K562 (cell line): ENCODE measurements around the gene SNRPD2. TPM values are rescaled to one million over a fixed set of nuclear protein-coding genes. Genes with fewer than 3 reads are reported as not detected.

Experiments used
- CBX3 ChIP-seq, 2 experiments: IDR thresholded peaks; 1 replicate in 1 of 2; 2 replicates in 1 of 2; pipeline ENCODE4 v1.6.1; 2012; ENCODE audit warnings: inconsistent platforms in 2 of 2, low read length in 2 of 2, borderline replicate concordance in 1 of 2, control low read depth in 1 of 2
- CC2D1A ChIP-seq: fragments of 450-650 bp; IDR thresholded peaks from 2 replicates; pipeline ENCODE4 v1.6.1; 2017; ENCODE audit warnings: mild to moderate bottlenecking
- E2F3 ChIP-seq: fragments of 250-450 bp; sonication (Bioruptor Pico); IDR thresholded peaks from 2 replicates; pipeline ENCODE4 v1.4.0; 2020; ENCODE audit warnings: mild to moderate bottlenecking
- FOXJ2 ChIP-seq: fragments of 200-800 bp; sonication (Bioruptor generic); IDR thresholded peaks from 2 replicates; pipeline ENCODE4 v1.6.1; 2016; ENCODE audit warnings: missing genetic modification characterization, missing compliant biosample characterization
- HNRNPLL ChIP-seq: fragments of 200-400 bp; formaldehyde crosslinking; IDR thresholded peaks from 2 replicates; pipeline ENCODE4 v1.6.1; 2017; ENCODE audit warnings: low read length, low read depth, mild to moderate bottlenecking; ENCODE audit not compliant: poor library complexity, severe bottlenecking
- MTF1 ChIP-seq: fragments of 250-450 bp; sonication (Bioruptor Pico); IDR thresholded peaks from 2 replicates; pipeline ENCODE4 v1.9.0; 2021; ENCODE audit warnings: moderate library complexity, mild to moderate bottlenecking, inconsistent platforms, borderline replicate concordance
- NBN ChIP-seq: fragments of 450-650 bp; IDR thresholded peaks from 2 replicates; pipeline ENCODE4 v1.6.1; 2016; ENCODE audit warnings: low read depth, mild to moderate bottlenecking
- NCOA4 ChIP-seq: fragments of 450-650 bp; IDR thresholded peaks from 2 replicates; pipeline ENCODE4 v1.6.1; 2018; ENCODE audit warnings: mild to moderate bottlenecking; ENCODE audit not compliant: partially characterized antibody
- NEUROD1 ChIP-seq: fragments of 150-350 bp; IDR thresholded peaks from 2 replicates; pipeline ENCODE4 v1.6.1; 2014; ENCODE audit warnings: borderline replicate concordance, low read length, low read depth; ENCODE audit not compliant: partially characterized antibody
- OTX1 ChIP-seq: fragments of 450-650 bp; formaldehyde crosslinking; IDR thresholded peaks from 2 replicates; pipeline ENCODE4 v1.4.0; 2022; ENCODE audit warnings: mild to moderate bottlenecking
- POLR3A ChIP-seq: IDR thresholded peaks from 2 replicates; pipeline ENCODE4 v1.6.1; 2011; ENCODE audit warnings: borderline replicate concordance, mild to moderate bottlenecking, moderate library complexity; ENCODE audit not compliant: insufficient read length, insufficient read depth; ENCODE audit errors: extremely low read depth
- RUNX1 ChIP-seq: sonication (generic); IDR thresholded peaks from 2 replicates; pipeline ENCODE4 v1.6.1; 2016; ENCODE audit warnings: antibody characterized with exemption, low read depth
- ZNF24 ChIP-seq: fragments of 450-650 bp; IDR thresholded peaks from 2 replicates; pipeline ENCODE4 v1.6.1; 2016
- ZNF589 ChIP-seq: fragments of 200-800 bp; sonication (Bioruptor generic); IDR thresholded peaks from 2 replicates; pipeline ENCODE4 v1.6.1; 2016; ENCODE audit warnings: low read depth, missing genetic modification characterization, missing compliant biosample characterization
- ZNF695 ChIP-seq: fragments of 450-650 bp; formaldehyde crosslinking; IDR thresholded peaks from 2 replicates; pipeline ENCODE4 v1.4.0; 2020; ENCODE audit warnings: mild to moderate bottlenecking, moderate library complexity
- ZSCAN32 ChIP-seq: fragments of 450-650 bp; formaldehyde crosslinking; IDR thresholded peaks from 2 replicates; pipeline ENCODE4 v1.4.0; 2020; ENCODE audit warnings: mild to moderate bottlenecking, moderate library complexity
- polyA plus RNA-seq, 8 experiments: library from polyadenylated mRNA; depleted of rRNA in 4 of 8; stranded (reverse) in 5 of 8; unstranded in 3 of 8; fragments of >200 nt; fragmentation: Nextera tagmentation in 2 of 8; fragmentation: Illumina TruSeq in 1 of 8; extraction: Ambion mirVana in 2 of 8; extraction: Trizol in 1 of 8; gene quantifications; 2 replicates each; pipeline versions ENCODE4 v1.2.1 to v1.2.3, GENCODE V29; 2011 to 2014; ENCODE audit warnings: inconsistent platforms in 1 of 8, missing spikeins in 1 of 8
- total RNA-seq, 7 experiments: library from RNA; depleted of rRNA in 6 of 7; stranded (reverse); fragments of >200 nt in 6 of 7; fragmentation: Illumina TruSeq in 2 of 7; extraction: Trizol in 2 of 7; gene quantifications; 2 replicates each; pipeline versions ENCODE4 v1.2.1 to v1.2.3, GENCODE V29; 2011 to 2021; ENCODE audit warnings: low replicate concordance in 1 of 7
- TF ChIP-seq, protein P1 (sequence below): fragments of 450-650 bp; IDR thresholded peaks from 2 replicates; pipeline ENCODE4 v1.7.0; 2016; ENCODE audit warnings: borderline replicate concordance
- TF ChIP-seq, protein P2 (sequence below), 2 experiments: fragments of 450-650 bp; formaldehyde crosslinking in 1 of 2; IDR thresholded peaks; 2 replicates each; pipeline versions ENCODE4 v1.4.0 to v1.6.1; 2014 to 2020; ENCODE audit warnings: mild to moderate bottlenecking in 2 of 2, borderline replicate concordance in 1 of 2, low read depth in 1 of 2

The SNRPD2 gene
- total and polyA plus RNA-seq, 9 of the 15 experiments (the other 6 are each of a cell fraction or from before 2014, with no cell fraction given), result 728 to 4,411 (median 1,029) TPM

DNA sequence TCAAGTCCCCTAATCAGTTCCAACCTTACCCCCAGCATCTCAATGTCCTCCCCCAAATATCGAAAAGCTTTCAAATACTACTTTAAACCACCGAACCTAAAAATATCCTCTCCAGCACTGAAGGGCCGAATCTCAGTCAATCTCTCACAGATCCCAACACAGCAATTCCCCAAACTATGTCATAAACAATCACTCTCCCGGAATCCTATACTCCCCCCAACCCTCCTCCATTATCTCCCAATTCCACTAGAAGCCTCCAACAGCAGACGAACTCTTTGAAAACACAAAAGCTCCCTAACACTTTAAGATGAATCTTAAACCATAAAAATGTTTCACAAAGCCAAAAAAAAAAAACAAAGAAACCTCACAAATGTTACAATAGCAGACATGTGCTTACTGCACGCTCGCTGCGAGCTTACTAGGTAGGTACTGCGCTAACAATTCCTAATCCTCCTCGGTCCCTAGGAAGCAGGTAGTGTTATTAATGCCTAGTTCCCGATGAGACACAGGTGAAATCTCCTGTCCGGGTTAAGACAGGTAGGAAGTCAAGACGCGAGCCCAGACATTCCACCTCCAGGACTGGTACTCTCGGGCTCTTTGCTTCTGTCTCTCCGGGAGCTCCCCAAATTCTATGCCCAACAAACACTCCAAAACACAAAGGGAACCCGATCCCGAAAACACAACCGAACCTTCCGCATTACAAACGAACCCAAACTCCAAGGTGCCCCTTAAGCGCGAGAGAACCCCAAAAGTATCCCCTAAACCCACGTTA lies 24.8 kb upstream of the SNRPD2 start (continued):
- TF ChIP-seq NEUROD1 (no peak), OTX1 (CRISPR knock-in tag) (peak; percentile 82; the same call in 1 of the 2 replicates), FOXJ2 (no peak), NBN (peak; percentile 22; the same call in 1 of the 2 replicates), HNRNPLL (no peak), NCOA4 (peak; percentile 27), POLR3A (no peak), MTF1 (no peak), E2F3 (CRISPR knock-in tag) (no peak), CC2D1A (no peak), CBX3 (IDR thresholded peaks at IDR 0.05; ENCODE audit: borderline replicate concordance in 1 of 2, low read length in 2 of 2) (no peak), RUNX1 (no peak), ZNF695 (CRISPR knock-in tag) (no peak), ZNF24 (no peak), ZNF589 (CRISPR knock-in tag) (no peak), ZSCAN32 (CRISPR knock-in tag) (no peak)
- TF ChIP-seq, protein P1, sequence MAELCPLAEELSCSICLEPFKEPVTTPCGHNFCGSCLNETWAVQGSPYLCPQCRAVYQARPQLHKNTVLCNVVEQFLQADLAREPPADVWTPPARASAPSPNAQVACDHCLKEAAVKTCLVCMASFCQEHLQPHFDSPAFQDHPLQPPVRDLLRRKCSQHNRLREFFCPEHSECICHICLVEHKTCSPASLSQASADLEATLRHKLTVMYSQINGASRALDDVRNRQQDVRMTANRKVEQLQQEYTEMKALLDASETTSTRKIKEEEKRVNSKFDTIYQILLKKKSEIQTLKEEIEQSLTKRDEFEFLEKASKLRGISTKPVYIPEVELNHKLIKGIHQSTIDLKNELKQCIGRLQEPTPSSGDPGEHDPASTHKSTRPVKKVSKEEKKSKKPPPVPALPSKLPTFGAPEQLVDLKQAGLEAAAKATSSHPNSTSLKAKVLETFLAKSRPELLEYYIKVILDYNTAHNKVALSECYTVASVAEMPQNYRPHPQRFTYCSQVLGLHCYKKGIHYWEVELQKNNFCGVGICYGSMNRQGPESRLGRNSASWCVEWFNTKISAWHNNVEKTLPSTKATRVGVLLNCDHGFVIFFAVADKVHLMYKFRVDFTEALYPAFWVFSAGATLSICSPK, result no peak
- TF ChIP-seq, protein P2, sequence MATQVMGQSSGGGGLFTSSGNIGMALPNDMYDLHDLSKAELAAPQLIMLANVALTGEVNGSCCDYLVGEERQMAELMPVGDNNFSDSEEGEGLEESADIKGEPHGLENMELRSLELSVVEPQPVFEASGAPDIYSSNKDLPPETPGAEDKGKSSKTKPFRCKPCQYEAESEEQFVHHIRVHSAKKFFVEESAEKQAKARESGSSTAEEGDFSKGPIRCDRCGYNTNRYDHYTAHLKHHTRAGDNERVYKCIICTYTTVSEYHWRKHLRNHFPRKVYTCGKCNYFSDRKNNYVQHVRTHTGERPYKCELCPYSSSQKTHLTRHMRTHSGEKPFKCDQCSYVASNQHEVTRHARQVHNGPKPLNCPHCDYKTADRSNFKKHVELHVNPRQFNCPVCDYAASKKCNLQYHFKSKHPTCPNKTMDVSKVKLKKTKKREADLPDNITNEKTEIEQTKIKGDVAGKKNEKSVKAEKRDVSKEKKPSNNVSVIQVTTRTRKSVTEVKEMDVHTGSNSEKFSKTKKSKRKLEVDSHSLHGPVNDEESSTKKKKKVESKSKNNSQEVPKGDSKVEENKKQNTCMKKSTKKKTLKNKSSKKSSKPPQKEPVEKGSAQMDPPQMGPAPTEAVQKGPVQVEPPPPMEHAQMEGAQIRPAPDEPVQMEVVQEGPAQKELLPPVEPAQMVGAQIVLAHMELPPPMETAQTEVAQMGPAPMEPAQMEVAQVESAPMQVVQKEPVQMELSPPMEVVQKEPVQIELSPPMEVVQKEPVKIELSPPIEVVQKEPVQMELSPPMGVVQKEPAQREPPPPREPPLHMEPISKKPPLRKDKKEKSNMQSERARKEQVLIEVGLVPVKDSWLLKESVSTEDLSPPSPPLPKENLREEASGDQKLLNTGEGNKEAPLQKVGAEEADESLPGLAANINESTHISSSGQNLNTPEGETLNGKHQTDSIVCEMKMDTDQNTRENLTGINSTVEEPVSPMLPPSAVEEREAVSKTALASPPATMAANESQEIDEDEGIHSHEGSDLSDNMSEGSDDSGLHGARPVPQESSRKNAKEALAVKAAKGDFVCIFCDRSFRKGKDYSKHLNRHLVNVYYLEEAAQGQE (IDR thresholded peaks at IDR 0.05; ENCODE audit: borderline replicate concordance), result no peak
- TF ChIP-seq, protein P2 (CRISPR knock-in tag; IDR thresholded peaks at IDR 0.05; ENCODE audit: low read depth), result no peak
